Measurements from ENCODE around the gene STUM. TPM values are rescaled to one million over a fixed set of nuclear protein-coding genes. Genes with fewer than 3 reads are reported as not detected.

STUM gene
- total and polyA plus RNA-seq, 2 of the 8 experiments (the other 6 are each of a cell fraction or from before 2014, with no cell fraction given) = 0.76 to 1.2 TPM

DNA sequence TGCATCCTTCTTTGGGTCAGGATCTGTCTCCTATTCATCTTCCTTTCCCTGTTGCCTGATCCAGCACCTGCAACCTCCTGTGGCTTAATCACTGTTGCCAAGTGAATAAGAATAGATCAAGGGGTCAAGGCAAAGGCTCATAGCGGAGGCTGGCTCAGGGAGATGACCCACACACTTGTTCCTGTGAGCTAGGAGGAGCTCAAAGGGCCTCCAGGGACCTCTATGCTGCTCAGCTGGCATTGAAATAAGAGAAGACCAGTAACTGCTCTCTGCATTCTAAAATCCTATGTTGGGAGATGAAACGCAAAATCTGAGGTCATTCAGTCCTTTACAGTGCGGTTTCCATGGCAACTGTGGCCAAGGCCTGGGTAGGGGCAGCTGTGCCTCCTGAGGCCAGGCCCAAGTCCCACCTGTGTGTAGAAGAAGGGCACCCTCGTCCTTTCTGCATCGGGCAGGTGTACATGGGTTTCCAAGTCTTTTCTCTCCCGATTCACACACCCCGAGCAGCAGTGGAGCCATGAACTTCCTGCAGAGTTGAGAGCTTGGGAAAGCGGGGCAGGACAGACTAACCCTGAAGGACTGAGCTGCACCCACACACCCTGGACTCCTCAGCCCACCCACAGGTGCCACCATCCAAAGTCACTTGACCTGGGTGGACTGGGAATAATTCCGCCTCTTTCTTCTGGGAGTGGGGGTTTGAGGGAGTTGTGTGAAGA, 27.8 kb upstream of the STUM start (continued):
- TF ChIP-seq ZNF274 (IDR thresholded peaks at IDR 0.05; ENCODE audit: borderline replicate concordance, extremely low read depth, low read length) = no peak
- peak; percentile 98 for TF ChIP-seq NANOG (IDR thresholded peaks at IDR 0.05; ENCODE audit: insufficient read depth, low read depth, low read length, poor library complexity, severe bottlenecking)
- TF ChIP-seq, protein P1, sequence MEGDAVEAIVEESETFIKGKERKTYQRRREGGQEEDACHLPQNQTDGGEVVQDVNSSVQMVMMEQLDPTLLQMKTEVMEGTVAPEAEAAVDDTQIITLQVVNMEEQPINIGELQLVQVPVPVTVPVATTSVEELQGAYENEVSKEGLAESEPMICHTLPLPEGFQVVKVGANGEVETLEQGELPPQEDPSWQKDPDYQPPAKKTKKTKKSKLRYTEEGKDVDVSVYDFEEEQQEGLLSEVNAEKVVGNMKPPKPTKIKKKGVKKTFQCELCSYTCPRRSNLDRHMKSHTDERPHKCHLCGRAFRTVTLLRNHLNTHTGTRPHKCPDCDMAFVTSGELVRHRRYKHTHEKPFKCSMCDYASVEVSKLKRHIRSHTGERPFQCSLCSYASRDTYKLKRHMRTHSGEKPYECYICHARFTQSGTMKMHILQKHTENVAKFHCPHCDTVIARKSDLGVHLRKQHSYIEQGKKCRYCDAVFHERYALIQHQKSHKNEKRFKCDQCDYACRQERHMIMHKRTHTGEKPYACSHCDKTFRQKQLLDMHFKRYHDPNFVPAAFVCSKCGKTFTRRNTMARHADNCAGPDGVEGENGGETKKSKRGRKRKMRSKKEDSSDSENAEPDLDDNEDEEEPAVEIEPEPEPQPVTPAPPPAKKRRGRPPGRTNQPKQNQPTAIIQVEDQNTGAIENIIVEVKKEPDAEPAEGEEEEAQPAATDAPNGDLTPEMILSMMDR (IDR thresholded peaks at IDR 0.05; ENCODE audit: control extremely low read depth in 1 of 3, insufficient read depth in 1 of 3, low read depth in 1 of 3, low read length in 3 of 3) = no peak
- TF ChIP-seq, protein P2, sequence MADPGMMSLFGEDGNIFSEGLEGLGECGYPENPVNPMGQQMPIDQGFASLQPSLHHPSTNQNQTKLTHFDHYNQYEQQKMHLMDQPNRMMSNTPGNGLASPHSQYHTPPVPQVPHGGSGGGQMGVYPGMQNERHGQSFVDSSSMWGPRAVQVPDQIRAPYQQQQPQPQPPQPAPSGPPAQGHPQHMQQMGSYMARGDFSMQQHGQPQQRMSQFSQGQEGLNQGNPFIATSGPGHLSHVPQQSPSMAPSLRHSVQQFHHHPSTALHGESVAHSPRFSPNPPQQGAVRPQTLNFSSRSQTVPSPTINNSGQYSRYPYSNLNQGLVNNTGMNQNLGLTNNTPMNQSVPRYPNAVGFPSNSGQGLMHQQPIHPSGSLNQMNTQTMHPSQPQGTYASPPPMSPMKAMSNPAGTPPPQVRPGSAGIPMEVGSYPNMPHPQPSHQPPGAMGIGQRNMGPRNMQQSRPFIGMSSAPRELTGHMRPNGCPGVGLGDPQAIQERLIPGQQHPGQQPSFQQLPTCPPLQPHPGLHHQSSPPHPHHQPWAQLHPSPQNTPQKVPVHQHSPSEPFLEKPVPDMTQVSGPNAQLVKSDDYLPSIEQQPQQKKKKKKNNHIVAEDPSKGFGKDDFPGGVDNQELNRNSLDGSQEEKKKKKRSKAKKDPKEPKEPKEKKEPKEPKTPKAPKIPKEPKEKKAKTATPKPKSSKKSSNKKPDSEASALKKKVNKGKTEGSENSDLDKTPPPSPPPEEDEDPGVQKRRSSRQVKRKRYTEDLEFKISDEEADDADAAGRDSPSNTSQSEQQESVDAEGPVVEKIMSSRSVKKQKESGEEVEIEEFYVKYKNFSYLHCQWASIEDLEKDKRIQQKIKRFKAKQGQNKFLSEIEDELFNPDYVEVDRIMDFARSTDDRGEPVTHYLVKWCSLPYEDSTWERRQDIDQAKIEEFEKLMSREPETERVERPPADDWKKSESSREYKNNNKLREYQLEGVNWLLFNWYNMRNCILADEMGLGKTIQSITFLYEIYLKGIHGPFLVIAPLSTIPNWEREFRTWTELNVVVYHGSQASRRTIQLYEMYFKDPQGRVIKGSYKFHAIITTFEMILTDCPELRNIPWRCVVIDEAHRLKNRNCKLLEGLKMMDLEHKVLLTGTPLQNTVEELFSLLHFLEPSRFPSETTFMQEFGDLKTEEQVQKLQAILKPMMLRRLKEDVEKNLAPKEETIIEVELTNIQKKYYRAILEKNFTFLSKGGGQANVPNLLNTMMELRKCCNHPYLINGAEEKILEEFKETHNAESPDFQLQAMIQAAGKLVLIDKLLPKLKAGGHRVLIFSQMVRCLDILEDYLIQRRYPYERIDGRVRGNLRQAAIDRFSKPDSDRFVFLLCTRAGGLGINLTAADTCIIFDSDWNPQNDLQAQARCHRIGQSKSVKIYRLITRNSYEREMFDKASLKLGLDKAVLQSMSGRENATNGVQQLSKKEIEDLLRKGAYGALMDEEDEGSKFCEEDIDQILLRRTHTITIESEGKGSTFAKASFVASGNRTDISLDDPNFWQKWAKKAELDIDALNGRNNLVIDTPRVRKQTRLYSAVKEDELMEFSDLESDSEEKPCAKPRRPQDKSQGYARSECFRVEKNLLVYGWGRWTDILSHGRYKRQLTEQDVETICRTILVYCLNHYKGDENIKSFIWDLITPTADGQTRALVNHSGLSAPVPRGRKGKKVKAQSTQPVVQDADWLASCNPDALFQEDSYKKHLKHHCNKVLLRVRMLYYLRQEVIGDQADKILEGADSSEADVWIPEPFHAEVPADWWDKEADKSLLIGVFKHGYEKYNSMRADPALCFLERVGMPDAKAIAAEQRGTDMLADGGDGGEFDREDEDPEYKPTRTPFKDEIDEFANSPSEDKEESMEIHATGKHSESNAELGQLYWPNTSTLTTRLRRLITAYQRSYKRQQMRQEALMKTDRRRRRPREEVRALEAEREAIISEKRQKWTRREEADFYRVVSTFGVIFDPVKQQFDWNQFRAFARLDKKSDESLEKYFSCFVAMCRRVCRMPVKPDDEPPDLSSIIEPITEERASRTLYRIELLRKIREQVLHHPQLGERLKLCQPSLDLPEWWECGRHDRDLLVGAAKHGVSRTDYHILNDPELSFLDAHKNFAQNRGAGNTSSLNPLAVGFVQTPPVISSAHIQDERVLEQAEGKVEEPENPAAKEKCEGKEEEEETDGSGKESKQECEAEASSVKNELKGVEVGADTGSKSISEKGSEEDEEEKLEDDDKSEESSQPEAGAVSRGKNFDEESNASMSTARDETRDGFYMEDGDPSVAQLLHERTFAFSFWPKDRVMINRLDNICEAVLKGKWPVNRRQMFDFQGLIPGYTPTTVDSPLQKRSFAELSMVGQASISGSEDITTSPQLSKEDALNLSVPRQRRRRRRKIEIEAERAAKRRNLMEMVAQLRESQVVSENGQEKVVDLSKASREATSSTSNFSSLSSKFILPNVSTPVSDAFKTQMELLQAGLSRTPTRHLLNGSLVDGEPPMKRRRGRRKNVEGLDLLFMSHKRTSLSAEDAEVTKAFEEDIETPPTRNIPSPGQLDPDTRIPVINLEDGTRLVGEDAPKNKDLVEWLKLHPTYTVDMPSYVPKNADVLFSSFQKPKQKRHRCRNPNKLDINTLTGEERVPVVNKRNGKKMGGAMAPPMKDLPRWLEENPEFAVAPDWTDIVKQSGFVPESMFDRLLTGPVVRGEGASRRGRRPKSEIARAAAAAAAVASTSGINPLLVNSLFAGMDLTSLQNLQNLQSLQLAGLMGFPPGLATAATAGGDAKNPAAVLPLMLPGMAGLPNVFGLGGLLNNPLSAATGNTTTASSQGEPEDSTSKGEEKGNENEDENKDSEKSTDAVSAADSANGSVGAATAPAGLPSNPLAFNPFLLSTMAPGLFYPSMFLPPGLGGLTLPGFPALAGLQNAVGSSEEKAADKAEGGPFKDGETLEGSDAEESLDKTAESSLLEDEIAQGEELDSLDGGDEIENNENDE (IDR thresholded peaks at IDR 0.05; ENCODE audit: insufficient replicate concordance, low read length) = no peak
- no peak for TF ChIP-seq ASH2L (IDR thresholded peaks at IDR 0.05; ENCODE audit: low read length)
- no peak for TF ChIP-seq GABPA (IDR thresholded peaks at IDR 0.05; ENCODE audit: borderline replicate concordance, insufficient read depth, low read length)
- TF ChIP-seq CHD2 (IDR thresholded peaks at IDR 0.05; ENCODE audit: low read length) = no peak
- no peak for TF ChIP-seq MAFK (IDR thresholded peaks at IDR 0.05; ENCODE audit: low read depth, low read length)

Measured in H1 (cell line).